Endometrial microvascular endothelial cells (primary cell): ENCODE data around the gene SND1. TPM values are rescaled to one million over a fixed set of nuclear protein-coding genes. Genes with fewer than 3 reads are reported as not detected.

ENCODE experiments used
- in situ Hi-C: cut with HindIII; loops from 2 replicates; pipeline ENCODE4 v1.10.0; 2017; ENCODE audit warnings: low sequenced_read_pairs, low pct_unique_long_range_greater_than_20kb; ENCODE audit errors: inconsistent ontology term
- total RNA-seq: library from RNA; depleted of rRNA; stranded (reverse); fragments of >200 nt; gene quantifications from one replicate; pipeline ENCODE4 v1.2.3, GENCODE V29; 2015; ENCODE audit errors: inconsistent ontology term

The SND1 gene
- total RNA-seq, 1 donor from 2014 or later, result 223 TPM

- in situ Hi-C loops, result no loop called here
These were observed 421.8 kb downstream of the SND1 start for GRCh38 chr7:128073671-128074310.

- in situ Hi-C loops, result no loop called here
These were observed 422.3 kb downstream of the SND1 start for GRCh38 chr7:128074336-128074735.

GRCh38 chr7:128074736-128075135 is 422.7 kb downstream of the SND1 start:
- in situ Hi-C loops, result no loop called here

GRCh38 chr7:128075242-128076095 is 423.5 kb downstream of the SND1 start:
- in situ Hi-C loops, result no loop called here

DNA sequence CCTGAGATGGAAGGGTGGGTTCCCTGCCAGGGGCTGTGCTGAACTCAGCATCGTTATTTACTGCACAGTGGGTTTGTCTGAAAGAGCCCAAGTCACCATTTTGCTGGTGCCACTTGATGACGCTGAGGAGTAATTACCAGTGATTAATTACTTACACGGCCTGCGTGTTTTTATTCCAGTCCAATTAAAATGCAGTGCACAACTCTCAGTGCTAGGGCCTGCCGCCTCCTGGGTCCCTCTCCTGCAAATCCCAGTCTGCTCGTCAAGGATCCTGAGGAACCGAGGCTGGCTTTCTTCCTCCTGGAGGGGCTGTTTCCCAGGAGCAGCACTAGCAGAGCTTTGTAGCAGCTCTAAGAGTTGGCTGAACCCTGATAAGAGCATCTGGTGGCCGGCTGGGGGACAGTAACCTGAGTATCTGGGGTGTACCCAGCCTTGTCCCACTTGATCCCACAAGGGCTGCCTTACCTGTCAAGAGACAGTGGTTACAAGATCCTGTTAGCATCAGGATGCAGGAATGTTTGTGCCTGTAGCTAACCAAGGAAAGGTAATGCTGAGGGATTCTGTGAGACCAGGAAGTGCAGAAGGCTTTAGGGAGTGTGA is 424.3 kb downstream of the SND1 start:
- in situ Hi-C loops, result no loop called here

DNA sequence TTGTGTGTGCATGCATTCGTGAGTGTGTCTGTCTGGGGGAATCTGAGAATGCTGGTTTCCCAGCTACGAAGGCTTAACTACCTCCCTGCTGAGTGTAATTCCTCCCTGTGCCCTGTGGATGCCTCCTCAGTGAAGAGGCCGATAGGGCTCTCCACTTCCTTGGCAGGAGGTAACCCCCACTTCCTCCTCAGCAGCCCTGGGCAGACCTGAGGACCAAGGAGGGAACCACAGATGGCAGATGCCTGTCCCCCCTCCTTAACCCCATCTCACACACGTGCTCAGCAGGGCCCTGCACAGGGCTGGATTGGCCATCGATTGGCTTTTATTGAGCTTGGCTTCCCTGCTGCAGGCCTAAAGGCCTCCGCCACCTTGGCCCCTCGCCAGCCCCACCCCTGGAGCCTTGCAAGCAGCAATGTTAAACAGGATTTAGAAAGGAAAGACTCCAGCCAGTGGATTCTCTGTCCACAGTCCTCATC is 424.8 kb downstream of the SND1 start:
- in situ Hi-C loops, result no loop called here

- in situ Hi-C loops, result no loop called here
These were observed 426.3 kb downstream of the SND1 start for GRCh38 chr7:128078309-128078708.

DNA sequence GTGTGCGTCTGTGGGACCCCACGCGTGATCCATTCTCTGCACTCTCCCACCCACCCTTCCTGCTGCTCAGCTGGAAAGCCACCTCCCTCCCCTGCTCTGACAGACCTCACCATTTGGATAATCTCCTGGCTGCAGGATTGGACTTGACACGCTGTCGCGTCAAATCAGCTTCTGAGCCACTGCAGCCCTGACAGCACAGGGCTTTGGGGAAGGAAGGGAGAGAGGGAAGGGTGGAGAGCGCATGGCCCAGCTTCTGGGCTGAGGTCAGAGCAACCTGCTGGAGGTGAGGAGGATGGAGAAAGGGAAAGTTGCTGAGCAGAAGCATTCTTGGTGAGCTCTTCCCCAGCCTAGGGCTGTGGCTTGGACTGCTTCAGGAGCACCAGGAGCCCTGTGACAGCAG is 428.2 kb downstream of the SND1 start:
- in situ Hi-C loops, result no loop called here

DNA sequence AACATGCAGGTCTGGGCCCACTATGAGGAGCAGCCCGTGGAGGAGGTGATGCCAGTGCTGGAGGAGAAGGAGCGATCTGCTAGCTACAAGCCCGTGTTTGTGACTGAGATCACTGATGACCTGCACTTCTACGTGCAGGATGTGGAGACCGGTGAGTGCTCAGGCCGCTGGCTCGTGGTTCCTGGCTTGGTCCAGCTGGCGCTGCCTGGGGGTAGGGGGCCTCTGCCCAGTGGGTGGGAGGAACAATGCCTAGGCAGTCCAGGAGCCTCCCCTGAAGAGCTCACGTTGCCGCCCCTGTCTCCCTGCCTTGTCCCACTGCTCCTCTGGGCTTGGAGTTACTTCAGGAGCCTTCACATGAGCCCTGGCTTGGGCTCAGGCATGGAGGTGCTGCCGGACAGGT is 429.4 kb downstream of the SND1 start:
- in situ Hi-C loops, result no loop called here

DNA sequence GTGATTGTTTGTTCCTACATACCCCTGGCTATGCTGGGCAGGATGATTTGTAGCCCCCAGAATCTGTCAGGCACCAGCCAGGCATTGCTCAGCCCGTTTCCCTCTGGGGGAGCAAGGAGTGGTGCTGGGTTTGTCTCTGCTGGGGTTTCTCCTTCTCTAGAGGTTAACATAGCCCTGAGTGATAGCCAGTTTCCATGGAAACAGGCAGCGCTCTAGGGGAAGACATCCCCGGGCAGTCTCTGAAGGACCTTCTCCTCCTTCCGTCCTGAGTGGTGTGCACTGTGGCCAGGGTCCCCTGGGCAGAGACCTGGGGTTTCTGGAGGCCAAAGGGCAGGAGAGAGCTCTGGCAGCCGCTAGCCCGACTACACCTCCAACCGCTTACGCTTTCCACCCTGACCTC is 429.8 kb downstream of the SND1 start:
- in situ Hi-C loops, result no loop called here

GRCh38 chr7:128082431-128082830 is 430.4 kb downstream of the SND1 start:
- in situ Hi-C loops, result no loop called here

GRCh38 chr7:128084896-128085608 is 433.1 kb downstream of the SND1 start:
- in situ Hi-C loops, result no loop called here

- in situ Hi-C loops, result no loop called here
These were observed 438.5 kb downstream of the SND1 start for GRCh38 chr7:128090492-128090891.

DNA sequence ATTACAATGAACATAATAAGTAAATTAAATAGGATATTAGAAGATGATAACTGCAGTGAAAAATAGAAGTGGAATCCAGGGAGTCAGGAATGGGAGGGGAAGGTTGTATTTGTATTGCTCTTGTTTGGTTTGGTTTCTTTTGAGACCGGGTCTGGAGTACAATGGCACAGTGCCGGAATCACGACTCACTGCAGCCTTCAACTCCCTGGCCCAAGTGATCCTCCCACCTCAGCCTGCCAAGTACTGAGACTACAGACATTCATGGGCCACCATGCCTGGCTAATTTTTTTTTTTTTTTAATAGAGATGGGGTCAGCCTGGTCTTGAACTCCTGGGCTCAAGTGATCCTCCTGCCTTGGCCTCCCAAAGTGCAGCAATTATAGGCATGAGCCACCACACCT is 439.1 kb downstream of the SND1 start:
- in situ Hi-C loops, result no loop called here

DNA sequence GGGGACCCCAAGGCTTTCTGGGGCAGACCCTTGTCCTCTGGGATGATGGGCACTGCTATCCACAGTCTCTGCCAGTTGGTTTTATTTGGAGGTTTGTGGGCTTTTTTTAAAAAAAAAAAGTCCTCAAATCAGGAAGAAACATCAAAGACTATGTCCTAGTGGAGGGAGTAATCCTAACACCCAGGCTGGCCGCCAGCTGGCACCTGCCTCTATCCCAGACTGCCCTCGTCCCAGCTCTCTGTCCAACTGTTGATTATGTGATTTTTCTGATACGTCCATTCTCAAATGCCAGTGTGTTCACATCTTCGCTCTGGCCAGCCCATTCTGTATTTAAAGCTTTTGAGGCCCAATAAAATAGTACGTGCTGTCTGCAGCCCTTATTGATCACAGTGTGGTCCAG is 440.2 kb downstream of the SND1 start:
- in situ Hi-C loops, result no loop called here

- in situ Hi-C loops, result no loop called here
These were observed 441.9 kb downstream of the SND1 start for GRCh38 chr7:128093614-128094570.

DNA sequence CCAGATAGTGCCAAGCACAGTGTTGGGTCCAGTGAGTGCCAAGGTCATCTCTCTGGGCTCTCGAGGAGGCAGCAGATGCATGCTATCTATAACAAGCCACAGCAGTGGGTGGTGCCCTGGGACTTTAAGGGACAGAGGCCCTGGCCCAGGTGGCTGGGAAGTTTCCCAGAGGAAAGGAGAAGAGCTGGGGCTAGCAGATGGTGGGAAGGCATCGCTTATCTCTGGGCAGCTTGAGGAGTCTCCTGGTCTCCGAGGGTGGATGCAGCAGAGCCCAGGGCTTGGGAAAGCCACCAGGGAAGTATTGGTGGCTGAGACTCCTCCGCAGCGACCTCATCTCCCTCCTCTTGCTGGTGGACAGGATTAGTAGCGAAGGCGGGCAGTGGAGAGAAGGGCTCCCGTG is 442.7 kb downstream of the SND1 start:
- in situ Hi-C loops, result no loop called here

DNA sequence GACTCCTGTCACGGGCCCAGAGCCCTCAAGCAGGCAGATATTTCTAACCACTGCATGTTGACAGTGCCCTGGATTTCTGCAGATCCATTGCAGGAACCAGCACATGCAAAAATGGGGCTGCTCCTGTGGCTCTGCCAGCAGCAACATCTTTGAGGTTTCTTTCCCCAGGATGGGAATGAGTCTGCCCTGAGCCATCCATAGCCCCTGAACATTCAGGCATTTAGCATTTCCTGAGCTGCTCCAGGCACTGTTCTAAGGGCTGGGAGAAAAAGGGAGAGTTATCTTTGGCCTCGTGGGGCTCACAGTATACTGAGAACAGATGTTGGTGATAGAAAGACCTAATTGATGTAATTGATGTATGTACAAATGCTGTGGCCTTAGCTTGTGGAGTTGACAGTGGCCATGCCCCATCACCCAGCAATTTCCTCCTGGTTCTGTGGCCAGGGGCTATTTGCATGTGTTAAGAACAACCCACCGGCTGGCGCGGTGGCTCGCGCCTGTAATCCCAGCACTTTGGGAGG is 445.3 kb downstream of the SND1 start:
- in situ Hi-C loops, result no loop called here
